SU-DHL-6 (cell line): ENCODE measurements around the gene ELANE.

Experiments
- CTCF ChIP-seq: fragments of 200-600 bp; sonication (generic); IDR thresholded peaks from one replicate; pipeline ENCODE4 v1.5.1; 2017; ENCODE audit warnings: antibody characterized with exemption, mild to moderate bottlenecking, low read length, moderate library complexity; ENCODE audit not compliant: insufficient read depth, poor library complexity, severe bottlenecking
- EZH2phosphoT487 ChIP-seq: fragments of 200-600 bp; sonication (generic), shearing (Covaris generic); conservative IDR thresholded peaks from 2 replicates; pipeline ENCODE4 v1.6.1; 2018; ENCODE audit warnings: mild to moderate bottlenecking, antibody characterized with exemption, low read length, moderate library complexity, mixed read lengths

DNA sequence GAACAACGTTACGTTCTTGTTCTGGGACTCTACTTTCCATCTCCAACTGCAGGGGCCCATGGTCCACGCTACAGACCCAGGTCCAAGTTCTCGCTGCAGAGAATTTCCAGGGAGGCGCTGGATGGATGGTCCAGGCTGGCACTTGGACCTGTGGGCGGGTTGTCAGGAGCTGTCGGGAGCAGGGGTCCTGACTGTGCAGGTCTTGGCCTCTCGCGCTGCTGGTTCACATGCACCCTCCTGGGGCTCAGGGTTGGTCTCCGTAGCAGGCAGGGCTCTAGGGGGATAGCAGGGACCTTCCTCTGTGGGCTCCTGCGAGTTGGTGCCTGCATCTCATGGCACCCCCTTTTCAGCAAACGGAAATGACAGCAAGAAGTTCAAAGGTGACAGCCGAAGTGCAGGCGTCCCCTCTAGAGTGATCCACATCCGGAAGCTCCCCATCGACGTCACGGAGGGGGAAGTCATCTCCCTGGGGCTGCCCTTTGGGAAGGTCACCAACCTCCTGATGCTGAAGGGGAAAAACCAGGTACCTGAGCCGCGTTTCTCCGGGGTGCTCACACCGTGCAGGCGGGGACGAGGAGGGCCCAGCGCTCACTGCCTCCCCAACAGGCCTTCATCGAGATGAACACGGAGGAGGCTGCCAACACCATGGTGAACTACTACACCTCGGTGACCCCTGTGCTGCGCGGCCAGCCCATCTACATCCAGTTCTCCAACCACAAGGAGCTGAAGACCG, 48.3 kb upstream of the ELANE start:
- TF ChIP-seq CTCF: no peak
- TF ChIP-seq EZH2phosphoT487: no peak
